Upper lobe of left lung (tissue), 6 donors: ENCODE results near the gene ZNF205. TPM values are rescaled to one million over a fixed set of nuclear protein-coding genes. Genes with fewer than 3 reads are reported as not detected.

Experiments
- ATAC-seq, 2 donors: fragments of 200-7000 bp; cut with Tn5 transposase; one replicate each; pipeline ENCODE4 v1.9.1; 2022; ENCODE audit warnings: mild to moderate bottlenecking in 2 of 2, moderate library complexity in 2 of 2; ENCODE audit not compliant: low FRiP score in 2 of 2
- DNase-seq, 2 donors: peaks; one replicate each; pipeline ENCODE4 v3.0.0-alpha.2; 2019 to 2020
- H3K27ac ChIP-seq, 4 donors: fragments of 200-600 bp; sonication (generic); one replicate each; pipeline ENCODE4 v1.5.1; 2016 to 2019
- H3K27me3 ChIP-seq, 4 donors: fragments of 200-600 bp; sonication (generic); one replicate each; pipeline ENCODE4 v1.5.1; 2017 to 2019
- H3K36me3 ChIP-seq, 4 donors: fragments of 200-600 bp; sonication (generic); one replicate each; pipeline ENCODE4 v1.5.1; 2016 to 2019
- H3K4me1 ChIP-seq, 4 donors: fragments of 200-600 bp; sonication (generic); one replicate each; pipeline ENCODE4 v1.5.1; 2018 to 2019
- H3K4me3 ChIP-seq, 4 donors: fragments of 200-600 bp; sonication (generic); one replicate each; pipeline ENCODE4 v1.5.1; 2017 to 2019; ENCODE audit warnings: mild to moderate bottlenecking in 2 of 4, moderate library complexity in 1 of 4
- H3K9me3 ChIP-seq, 4 donors: fragments of 200-600 bp; sonication (generic); one replicate each; pipeline ENCODE4 v1.5.1; 2018 to 2019
- CTCF ChIP-seq, 6 experiments: fragments of 450-650 bp in 4 of 6; fragments of 200-600 bp in 2 of 6; sonication (generic) in 2 of 6; IDR thresholded peaks; one replicate each; pipeline ENCODE4 v1.5.1; 2016 to 2019; ENCODE audit warnings: antibody characterized with exemption in 6 of 6
- EP300 ChIP-seq, 4 donors: sonication (generic); formaldehyde crosslinking; IDR thresholded peaks; one replicate each; pipeline ENCODE4 v1.5.1; 2017; ENCODE audit warnings: antibody characterized with exemption in 4 of 4, control low read depth in 2 of 4
- POLR2A ChIP-seq, 4 donors: fragments of 450-650 bp; IDR thresholded peaks; one replicate each; pipeline ENCODE4 v1.5.1; 2016 to 2017; ENCODE audit warnings: antibody characterized with exemption in 4 of 4, mild to moderate bottlenecking in 2 of 4
- POLR2AphosphoS5 ChIP-seq, 2 donors: sonication (generic); formaldehyde crosslinking; IDR thresholded peaks; one replicate each; pipeline ENCODE4 v1.5.1; 2017; ENCODE audit warnings: antibody characterized with exemption in 2 of 2
- WGBS, 2 donors: methylation state at CpG; one replicate each; pipeline ENCODE4 v1.1.5; 2017 to 2018; 5-methylcytosine and 5-hydroxymethylcytosine counted together
- total RNA-seq, 6 donors: library from RNA; depleted of rRNA in 4 of 6; stranded (reverse); fragments of >200 nt in 4 of 6; gene quantifications; one replicate each; pipeline versions ENCODE4 v1.1.0 to v1.2.1, GENCODE V29; 2016 to 2021
- donor health status: DM: no; HTN: no; CAD: no; lungs with moderate emphysema.
- donor health status: DM: no; HTN: yes; CAD: no; lungs with severe emphysema.

Gene ZNF205
- total RNA-seq, 6 donors from 2014 or later: 13.8 to 25.2 (median 16.8) TPM

DNA sequence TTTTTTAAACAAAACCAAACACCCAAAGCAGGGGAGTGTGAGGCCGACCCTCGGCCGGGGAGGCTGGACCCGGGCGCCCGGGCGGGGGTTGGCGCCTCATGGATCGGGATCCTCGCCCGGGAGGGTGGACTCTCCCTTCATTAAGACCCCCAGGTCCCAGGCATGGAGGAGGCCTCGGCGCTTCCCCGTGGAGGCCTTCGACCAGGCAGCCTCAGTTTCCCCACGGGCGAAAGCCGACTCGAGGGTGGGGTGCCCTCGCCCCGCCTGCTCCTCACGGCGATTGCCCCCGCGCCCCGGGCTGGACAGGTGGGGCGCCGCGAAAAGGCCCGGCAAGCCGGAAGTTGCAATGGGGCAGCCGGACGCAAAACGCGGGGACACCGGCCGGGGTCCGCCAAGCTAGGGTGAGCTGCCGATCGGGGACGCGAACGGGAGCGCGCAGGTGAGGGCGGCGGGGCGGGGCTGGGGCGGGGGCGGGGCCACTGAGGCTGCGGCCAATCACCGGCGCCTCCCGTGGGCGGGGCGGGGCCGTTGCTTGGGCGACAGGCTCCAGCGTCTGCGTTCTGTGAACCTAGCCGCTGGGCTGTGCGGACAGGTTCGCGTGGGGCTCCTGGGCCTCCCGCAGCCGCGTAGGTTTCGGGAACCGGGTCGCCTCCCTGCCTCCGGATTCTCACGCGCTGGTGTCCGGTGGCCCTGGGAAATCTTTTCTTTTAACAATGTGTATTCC, 6.0 kb upstream of the ZNF205 start:
- H3K27ac ChIP-seq: peak overlapping the region; percentile 85 to 90 (median 88)
- peak overlapping the region; percentile 51 to 79 (median 59) for H3K4me3 ChIP-seq
- peaks cover 13 to 28% (median 22%) of the 10 kb centered on the region in 4 donors for H3K4me1 ChIP-seq
- WGBS, 2 donors: 1 to 3% methylated on average over 26 to 59 of the region's 74 CpGs
- TF ChIP-seq POLR2A (IDR thresholded peaks at IDR 0.05) (peak in 2 of 4 donors; percentile 24 to 66), CTCF (IDR thresholded peaks at IDR 0.05) (peak in 1 of 6 experiments; percentile 19), POLR2AphosphoS5 (IDR thresholded peaks at IDR 0.05) (peak; percentile 67 to 87), EP300 (IDR thresholded peaks at IDR 0.05) (no peak)
- peak; percentile 97 for ATAC-seq
- no peaks in the 10 kb centered on the region for H3K27me3 ChIP-seq
- H3K9me3 ChIP-seq: no peaks in the 10 kb centered on the region
- DNase-seq: peak; percentile 95 to 98
- H3K36me3 ChIP-seq: no peaks in the 10 kb centered on the region

DNA sequence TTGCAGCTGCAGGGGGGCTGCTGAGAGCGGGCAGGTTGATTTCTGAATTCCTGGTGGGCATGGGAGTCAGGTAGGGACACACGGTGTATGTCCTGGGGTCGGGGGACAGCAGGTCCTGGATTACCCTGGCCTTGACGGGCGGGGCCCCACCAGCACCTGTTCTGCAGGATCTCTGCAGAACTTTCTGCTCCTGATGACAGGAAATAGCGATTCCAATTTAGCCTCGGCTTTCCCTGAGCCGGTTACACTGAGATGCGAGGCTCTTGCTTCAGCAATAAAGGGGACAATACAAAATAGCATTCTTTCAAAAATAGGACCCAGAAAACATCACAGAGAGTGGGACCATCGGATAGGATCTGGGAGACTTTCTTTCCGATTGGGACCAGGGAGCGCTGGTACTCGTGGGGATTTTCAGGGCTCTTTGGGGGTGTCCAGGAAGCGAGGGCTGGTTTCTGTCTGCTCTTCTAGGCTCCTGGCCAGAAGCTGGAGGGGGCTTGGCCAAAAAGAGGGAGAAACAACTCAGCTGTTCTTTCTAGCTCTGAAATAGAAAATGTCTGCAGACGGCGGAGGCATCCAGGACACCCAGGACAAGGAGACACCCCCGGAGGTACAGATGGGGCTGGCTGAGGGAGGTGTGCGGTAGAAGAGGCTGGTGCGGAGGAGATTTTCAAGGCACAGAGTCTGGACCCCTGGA, 642 bp downstream of the ZNF205 start:
- no peak for TF ChIP-seq CTCF (IDR thresholded peaks at IDR 0.05)
- TF ChIP-seq POLR2AphosphoS5 (IDR thresholded peaks at IDR 0.05): no peak
- TF ChIP-seq POLR2A (IDR thresholded peaks at IDR 0.05): no peak
- TF ChIP-seq EP300 (IDR thresholded peaks at IDR 0.05): no peak
- H3K27me3 ChIP-seq: no peaks in the 10 kb centered on the region
- 26 to 29% methylated on average over 19 of the region's 19 CpGs for WGBS, 2 donors
- H3K27ac ChIP-seq: peak overlapping the region; percentile 42 to 83 (median 73)
- H3K4me1 ChIP-seq: peaks cover 12 to 32% (median 20%) of the 10 kb centered on the region in 4 donors
- H3K36me3 ChIP-seq: peaks cover 0 to 29% (median 11%) of the 10 kb centered on the region in 4 donors
- DNase-seq: no peak
- H3K9me3 ChIP-seq: no peaks in the 10 kb centered on the region
- H3K4me3 ChIP-seq: peak overlapping the region; percentile 62 to 84 (median 76)
- peak in 1 of 2 donors; percentile 20 for ATAC-seq

DNA sequence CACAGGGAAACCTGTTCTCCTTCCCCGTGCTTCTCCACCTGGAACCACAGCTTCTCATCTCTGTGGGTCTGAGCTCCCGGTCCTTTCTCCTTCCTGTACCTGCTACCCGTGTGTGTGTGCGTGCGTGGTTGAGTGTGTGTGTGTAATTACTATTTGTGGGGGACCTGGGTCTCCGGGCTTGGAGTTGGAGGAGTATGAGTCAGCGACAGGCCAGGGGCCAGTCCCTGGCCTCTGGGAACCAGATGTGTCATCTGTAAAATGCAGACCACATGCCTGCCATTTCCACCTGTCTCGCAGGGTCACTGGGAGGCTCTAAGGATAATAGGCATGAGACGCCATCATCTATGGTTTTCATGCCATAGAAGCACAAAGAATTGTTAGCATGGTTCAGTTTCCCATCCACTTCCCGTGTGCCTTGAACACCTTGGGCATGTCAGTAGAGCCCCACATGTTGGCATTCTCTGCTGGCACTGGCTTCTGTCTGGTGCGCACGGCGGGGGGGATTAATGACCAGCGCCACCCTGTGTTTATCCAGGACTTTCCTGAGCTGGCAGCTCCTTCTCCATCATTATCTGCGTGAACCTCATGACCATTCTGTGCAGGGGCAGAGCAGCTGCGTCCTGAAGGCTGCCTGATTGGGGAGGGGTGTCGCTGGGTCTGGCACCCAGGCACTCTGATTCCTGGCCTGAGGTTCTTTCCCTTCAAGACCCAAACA, 1.5 kb downstream of the ZNF205 start:
- Histone ChIP-seq H3K4me1 (peaks cover 12 to 32% (median 20%) of the 10 kb centered on the region in 4 donors), H3K4me3 (peak overlapping the region in 3 of 4 donors; percentile 62 to 84 (median 75))

DNA sequence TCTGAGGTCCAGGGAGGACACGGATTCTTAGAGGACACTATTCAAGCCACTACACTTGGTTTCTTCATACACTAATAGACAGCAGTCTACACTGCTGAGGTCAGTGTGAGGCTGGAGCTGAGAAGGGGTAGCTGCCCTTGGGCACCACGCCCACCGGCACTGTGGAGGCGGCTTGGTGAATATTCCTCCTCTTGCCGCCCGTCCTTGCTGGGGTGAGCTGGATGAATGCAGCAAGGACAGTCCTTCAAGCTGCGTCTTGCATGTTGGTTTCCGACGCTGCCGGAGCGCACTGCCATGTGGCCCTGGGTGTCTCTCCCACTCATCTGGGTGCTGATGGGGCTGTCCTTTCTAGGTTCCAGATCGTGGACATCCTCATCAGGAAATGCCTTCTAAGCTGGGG, 2.6 kb downstream of the ZNF205 start:
- Histone ChIP-seq H3K27me3 (no peaks in the 10 kb centered on the region), H3K9me3 (no peaks in the 10 kb centered on the region), H3K4me1 (peaks cover 12 to 32% (median 20%) of the 10 kb centered on the region in 4 donors), H3K27ac (no peak overlapping the region), H3K36me3 (peaks cover 0 to 49% (median 28%) of the 10 kb centered on the region in 4 donors), H3K4me3 (no peak overlapping the region)
- 89 to 93% methylated on average over 7 to 11 of the region's 12 CpGs for WGBS, 2 donors
- ATAC-seq (no peak), DNase-seq (peak in 1 of 2 donors; percentile 56)
- TF ChIP-seq CTCF (IDR thresholded peaks at IDR 0.05): no peak
- no peak for TF ChIP-seq EP300 (IDR thresholded peaks at IDR 0.05)

More for the DNA sequence above, 1.5 kb downstream of the ZNF205 start:
- ATAC-seq (no peak), DNase-seq (no peak)
- peaks cover 0 to 38% (median 17%) of the 10 kb centered on the region in 4 donors for H3K36me3 ChIP-seq
- H3K27me3 ChIP-seq: no peaks in the 10 kb centered on the region
- WGBS, 2 donors: 59 to 61% methylated on average over 16 to 17 of the region's 17 CpGs
- TF ChIP-seq POLR2AphosphoS5 (IDR thresholded peaks at IDR 0.05): no peak
- no peak for TF ChIP-seq EP300 (IDR thresholded peaks at IDR 0.05)
- H3K9me3 ChIP-seq: no peaks in the 10 kb centered on the region
- no peak overlapping the region for H3K27ac ChIP-seq

DNA sequence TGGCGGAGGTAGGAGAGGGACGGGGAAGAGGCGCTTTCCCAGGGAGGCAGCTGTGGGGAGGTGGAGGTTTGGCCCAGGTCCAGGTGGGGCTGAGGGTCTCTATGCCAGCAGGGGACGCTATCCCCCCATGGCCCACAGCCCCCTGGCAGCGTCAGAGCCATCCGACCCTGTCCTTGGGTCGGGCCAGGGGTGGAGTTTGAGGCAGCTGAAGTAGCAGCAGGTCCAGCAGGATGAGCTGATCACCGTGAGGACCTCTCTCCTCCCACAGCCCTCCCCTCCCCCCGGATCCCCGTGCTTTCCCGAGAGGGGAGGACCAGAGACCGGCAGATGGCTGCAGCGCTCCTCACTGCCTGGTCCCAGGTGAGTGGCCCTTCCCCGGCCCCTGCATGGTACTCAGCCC, 3.2 kb downstream of the ZNF205 start:
- H3K4me3 ChIP-seq: no peak overlapping the region
- DNase-seq (peak in 1 of 2 donors; percentile 51), ATAC-seq (no peak)
- WGBS, 2 donors: 87 to 97% methylated on average over 3 to 11 of the region's 14 CpGs
- peaks cover 0 to 54% (median 33%) of the 10 kb centered on the region in 4 donors for H3K36me3 ChIP-seq
- H3K27ac ChIP-seq: no peak overlapping the region
- H3K4me1 ChIP-seq: peaks cover 12 to 32% (median 20%) of the 10 kb centered on the region in 4 donors
- no peak for TF ChIP-seq POLR2AphosphoS5 (IDR thresholded peaks at IDR 0.05)
- no peak for TF ChIP-seq CTCF (IDR thresholded peaks at IDR 0.05)
- TF ChIP-seq POLR2A (IDR thresholded peaks at IDR 0.05): no peak
- TF ChIP-seq EP300 (IDR thresholded peaks at IDR 0.05): no peak
- no peaks in the 10 kb centered on the region for H3K9me3 ChIP-seq
- no peaks in the 10 kb centered on the region for H3K27me3 ChIP-seq
